ENCODE results near the gene AGR2. TPM values are rescaled to one million over a fixed set of nuclear protein-coding genes. Genes with fewer than 3 reads are reported as not detected.

The AGR2 gene
- total and polyA plus RNA-seq, 10 of the 15 experiments (the other 5 are each of a cell fraction or from before 2014, with no cell fraction given): 0.67 TPM; not detected in 9

- TF ChIP-seq CTCF (IDR thresholded peaks at IDR 0.05 in 2 of 3, conservative IDR thresholded peaks at IDR 0.05 in 1 of 3; ENCODE audit: control insufficient read depth in 2 of 3, extremely low read depth in 1 of 3, insufficient read depth in 1 of 3, low read depth in 3 of 3, low read length in 3 of 3): no peak
- no peak for TF ChIP-seq RFX5 (IDR thresholded peaks at IDR 0.05; ENCODE audit: low read depth, low read length)
Observed at GRCh38 chr7:16846601-16847165, 41.9 kb upstream of the AGR2 start (continued).

GRCh38 chr7:16845746-16846145 lies 40.9 kb upstream of the AGR2 start:
- in situ Hi-C loops (cut with MboI): no loop called here
- Histone ChIP-seq H4K20me1 (ENCODE audit: control insufficient read depth, insufficient read depth) (no peaks in the 10 kb centered on the region), H3K9ac (ENCODE audit: control insufficient read depth, insufficient read depth, low read length) (no peak overlapping the region), H3K4me3 (no peak overlapping the region), H3K36me3 (ENCODE audit: control insufficient read depth in 2 of 2, insufficient read depth in 2 of 2, low read length in 1 of 2) (no peaks in the 10 kb centered on the region), H3K4me1 (ENCODE audit: control insufficient read depth, insufficient read depth, low read length) (no peaks in the 10 kb centered on the region), H2AFZ (ENCODE audit: control insufficient read depth, low read depth, low read length) (no peak overlapping the region), H3K27ac (ENCODE audit: control insufficient read depth, insufficient read depth) (no peak overlapping the region), H3K4me2 (ENCODE audit: control insufficient read depth, insufficient read depth) (no peak overlapping the region), H3K79me2 (ENCODE audit: control insufficient read depth, insufficient read depth, low read length) (no peaks in the 10 kb centered on the region), H3K27me3 (replicated peaks in 1 of 2; ENCODE audit: control insufficient read depth in 2 of 2, insufficient read depth in 2 of 2, low read length in 1 of 2) (no peaks in the 10 kb centered on the region), H3K9me3 (replicated peaks; ENCODE audit: control insufficient read depth, insufficient read depth, low read length) (no peaks in the 10 kb centered on the region)
- ATAC-seq (no peak), DNase-seq (ENCODE audit: low read depth, low spot score) (no peak), FAIRE-seq (no peak)
- intact Hi-C loops (cut with micrococcal nuclease; ENCODE audit: unreplicated experiment): no loop called here
- no TSS peak for BruUV-seq (replicated peaks)
- ChIA-PET RAD21 (ENCODE audit: unreplicated experiment) (no interaction called here), CTCF (no interaction called here), SMC1A (ENCODE audit: uncharacterized antibody, unreplicated experiment) (no interaction called here), POLR2A (no interaction called here)
- TF ChIP-seq RELB (IDR thresholded peaks at IDR 0.05; ENCODE audit: low read depth) (no peak), NR2C2 (IDR thresholded peaks at IDR 0.05; ENCODE audit: borderline replicate concordance, control insufficient read depth, insufficient read length, low read depth) (no peak), LARP7 (IDR thresholded peaks at IDR 0.05) (no peak), JUND (IDR thresholded peaks at IDR 0.05; ENCODE audit: low read depth, low read length) (no peak), ZBED1 (IDR thresholded peaks at IDR 0.05; ENCODE audit: borderline replicate concordance) (no peak), SP1 (IDR thresholded peaks at IDR 0.05; ENCODE audit: low read depth, low read length) (no peak), RAD21 (IDR thresholded peaks at IDR 0.05; ENCODE audit: insufficient read depth, low read depth, low read length) (no peak), SIX5 (IDR thresholded peaks at IDR 0.05; ENCODE audit: low read depth, low read length, severe bottlenecking) (no peak), ZNF622 (IDR thresholded peaks at IDR 0.05) (no peak), E2F8 (IDR thresholded peaks at IDR 0.05; ENCODE audit: low read depth, partially characterized antibody) (no peak), KAT2A (conservative IDR thresholded peaks at IDR 0.05; ENCODE audit: control insufficient read depth, low read depth, low read length) (no peak), MYB (IDR thresholded peaks at IDR 0.05; ENCODE audit: borderline replicate concordance, low read depth, low read length) (no peak), IRF3 (IDR thresholded peaks at IDR 0.05) (no peak)

All from GM12878 (cell line).